ENCODE results near the gene ZC3H12A.

ZC3H12A gene

DNA sequence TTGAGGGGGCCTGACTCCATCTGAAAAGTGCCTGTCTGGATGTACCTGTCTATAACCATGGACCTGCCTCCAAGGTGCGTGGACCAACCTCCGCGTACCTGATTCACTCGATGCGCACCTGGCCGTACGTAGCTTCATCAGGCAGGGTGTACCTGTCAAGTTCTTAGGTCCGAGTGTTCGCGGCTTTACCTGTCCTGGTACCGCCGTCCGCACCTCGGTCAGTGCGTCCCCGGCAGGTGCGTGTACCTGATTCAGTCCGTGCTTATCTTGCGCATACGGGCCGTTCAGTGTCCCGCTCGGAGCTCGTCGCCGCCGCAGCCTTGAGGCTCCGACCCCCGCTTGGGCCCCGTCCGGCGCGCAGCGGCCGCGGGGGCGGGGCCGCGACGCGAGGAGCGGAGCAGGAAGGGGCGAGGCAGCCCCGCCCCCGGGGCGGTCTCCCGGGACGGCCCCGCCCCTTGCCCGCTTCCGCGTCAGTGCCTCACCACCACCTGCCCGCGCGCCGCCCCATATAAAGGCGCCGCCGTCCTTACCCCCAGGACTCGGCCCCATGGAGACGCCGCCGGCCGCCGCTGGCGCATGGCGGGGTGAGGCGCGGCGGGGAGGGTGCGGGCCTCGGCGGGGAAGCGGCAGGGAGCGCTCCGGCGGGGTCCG lies at the start of gene ZC3H12A (continued):
- TF ChIP-seq ZNF169 (tag by site-specific recombination; IDR thresholded peaks at IDR 0.05): no peak
- TF ChIP-seq, protein P1, sequence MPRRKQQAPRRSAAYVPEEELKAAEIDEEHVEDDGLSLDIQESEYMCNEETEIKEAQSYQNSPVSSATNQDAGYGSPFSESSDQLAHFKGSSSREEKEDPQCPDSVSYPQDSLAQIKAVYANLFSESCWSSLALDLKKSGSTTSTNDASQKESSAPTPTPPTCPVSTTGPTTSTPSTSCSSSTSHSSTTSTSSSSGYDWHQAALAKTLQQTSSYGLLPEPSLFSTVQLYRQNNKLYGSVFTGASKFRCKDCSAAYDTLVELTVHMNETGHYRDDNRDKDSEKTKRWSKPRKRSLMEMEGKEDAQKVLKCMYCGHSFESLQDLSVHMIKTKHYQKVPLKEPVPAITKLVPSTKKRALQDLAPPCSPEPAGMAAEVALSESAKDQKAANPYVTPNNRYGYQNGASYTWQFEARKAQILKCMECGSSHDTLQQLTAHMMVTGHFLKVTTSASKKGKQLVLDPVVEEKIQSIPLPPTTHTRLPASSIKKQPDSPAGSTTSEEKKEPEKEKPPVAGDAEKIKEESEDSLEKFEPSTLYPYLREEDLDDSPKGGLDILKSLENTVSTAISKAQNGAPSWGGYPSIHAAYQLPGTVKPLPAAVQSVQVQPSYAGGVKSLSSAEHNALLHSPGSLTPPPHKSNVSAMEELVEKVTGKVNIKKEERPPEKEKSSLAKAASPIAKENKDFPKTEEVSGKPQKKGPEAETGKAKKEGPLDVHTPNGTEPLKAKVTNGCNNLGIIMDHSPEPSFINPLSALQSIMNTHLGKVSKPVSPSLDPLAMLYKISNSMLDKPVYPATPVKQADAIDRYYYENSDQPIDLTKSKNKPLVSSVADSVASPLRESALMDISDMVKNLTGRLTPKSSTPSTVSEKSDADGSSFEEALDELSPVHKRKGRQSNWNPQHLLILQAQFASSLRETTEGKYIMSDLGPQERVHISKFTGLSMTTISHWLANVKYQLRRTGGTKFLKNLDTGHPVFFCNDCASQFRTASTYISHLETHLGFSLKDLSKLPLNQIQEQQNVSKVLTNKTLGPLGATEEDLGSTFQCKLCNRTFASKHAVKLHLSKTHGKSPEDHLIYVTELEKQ (tag by site-specific recombination; IDR thresholded peaks at IDR 0.05; ENCODE audit: borderline replicate concordance): no peak
- TF ChIP-seq ZBTB17 (tag by site-specific recombination; IDR thresholded peaks at IDR 0.05): no peak
- no peak for TF ChIP-seq ZNF341 (tag by site-specific recombination; IDR thresholded peaks at IDR 0.05; ENCODE audit: low read depth)
- no peak for TF ChIP-seq ZNF10 (tag by site-specific recombination; IDR thresholded peaks at IDR 0.05)
- TF ChIP-seq ZBTB48 (tag by site-specific recombination; IDR thresholded peaks at IDR 0.05): no peak
- TF ChIP-seq, protein P2, sequence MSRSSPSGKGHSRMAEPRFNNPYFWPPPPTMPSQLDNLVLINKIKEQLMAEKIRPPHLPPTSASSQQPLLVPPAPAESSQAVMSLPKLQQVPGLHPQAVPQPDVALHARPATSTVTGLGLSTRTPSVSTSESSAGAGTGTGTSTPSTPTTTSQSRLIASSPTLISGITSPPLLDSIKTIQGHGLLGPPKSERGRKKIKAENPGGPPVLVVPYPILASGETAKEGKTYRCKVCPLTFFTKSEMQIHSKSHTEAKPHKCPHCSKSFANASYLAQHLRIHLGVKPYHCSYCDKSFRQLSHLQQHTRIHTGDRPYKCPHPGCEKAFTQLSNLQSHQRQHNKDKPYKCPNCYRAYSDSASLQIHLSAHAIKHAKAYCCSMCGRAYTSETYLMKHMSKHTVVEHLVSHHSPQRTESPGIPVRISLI (tag by site-specific recombination; IDR thresholded peaks at IDR 0.05): no peak
- TF ChIP-seq KLF10 (tag by site-specific recombination; IDR thresholded peaks at IDR 0.05): peak; percentile 75
- TF ChIP-seq ZNF133 (tag by site-specific recombination; IDR thresholded peaks at IDR 0.05): no peak
- TF ChIP-seq SP3 (tag by site-specific recombination; IDR thresholded peaks at IDR 0.05): peak; percentile 37; the same call in 1 of the 2 replicates
- TF ChIP-seq ZNF311 (tag by site-specific recombination; IDR thresholded peaks at IDR 0.05; ENCODE audit: borderline replicate concordance): no peak
- no peak for TF ChIP-seq ZNF785 (tag by site-specific recombination; IDR thresholded peaks at IDR 0.05)
- no peak for TF ChIP-seq REPIN1 (tag by site-specific recombination; IDR thresholded peaks at IDR 0.05; ENCODE audit: low read depth)
- TF ChIP-seq HOXA7 (CRISPR knock-in tag; IDR thresholded peaks at IDR 0.05; ENCODE audit: borderline replicate concordance): no peak
- TF ChIP-seq ZNF555 (tag by site-specific recombination; conservative IDR thresholded peaks at IDR 0.05): no peak
- TF ChIP-seq, protein P3, sequence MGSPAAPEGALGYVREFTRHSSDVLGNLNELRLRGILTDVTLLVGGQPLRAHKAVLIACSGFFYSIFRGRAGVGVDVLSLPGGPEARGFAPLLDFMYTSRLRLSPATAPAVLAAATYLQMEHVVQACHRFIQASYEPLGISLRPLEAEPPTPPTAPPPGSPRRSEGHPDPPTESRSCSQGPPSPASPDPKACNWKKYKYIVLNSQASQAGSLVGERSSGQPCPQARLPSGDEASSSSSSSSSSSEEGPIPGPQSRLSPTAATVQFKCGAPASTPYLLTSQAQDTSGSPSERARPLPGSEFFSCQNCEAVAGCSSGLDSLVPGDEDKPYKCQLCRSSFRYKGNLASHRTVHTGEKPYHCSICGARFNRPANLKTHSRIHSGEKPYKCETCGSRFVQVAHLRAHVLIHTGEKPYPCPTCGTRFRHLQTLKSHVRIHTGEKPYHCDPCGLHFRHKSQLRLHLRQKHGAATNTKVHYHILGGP (tag by site-specific recombination; IDR thresholded peaks at IDR 0.05): no peak
- TF ChIP-seq EGR2 (tag by site-specific recombination; IDR thresholded peaks at IDR 0.05; ENCODE audit: low read depth): no peak
- TF ChIP-seq ZNF777 (tag by site-specific recombination; IDR thresholded peaks at IDR 0.05; ENCODE audit: borderline replicate concordance): peak; percentile 78; the same call in 1 of the 2 replicates
- no peak for TF ChIP-seq OSR2 (tag by site-specific recombination; IDR thresholded peaks at IDR 0.05)
- no peak for TF ChIP-seq RBAK (tag by site-specific recombination; IDR thresholded peaks at IDR 0.05)
- TF ChIP-seq ZNF629 (tag by site-specific recombination; IDR thresholded peaks at IDR 0.05): no peak
- TF ChIP-seq GLI2 (tag by site-specific recombination; IDR thresholded peaks at IDR 0.05; ENCODE audit: borderline replicate concordance, low read depth): no peak
- TF ChIP-seq GFI1B (tag by site-specific recombination; IDR thresholded peaks at IDR 0.05): no peak
- peak; percentile 35; the same call in 1 of the 2 replicates for TF ChIP-seq ZNF561 (tag by site-specific recombination; IDR thresholded peaks at IDR 0.05; ENCODE audit: borderline replicate concordance)
- TF ChIP-seq SP7 (tag by site-specific recombination; IDR thresholded peaks at IDR 0.05): no peak
- no peak for TF ChIP-seq ZNF571 (tag by site-specific recombination; IDR thresholded peaks at IDR 0.05)
- TF ChIP-seq, protein P4, sequence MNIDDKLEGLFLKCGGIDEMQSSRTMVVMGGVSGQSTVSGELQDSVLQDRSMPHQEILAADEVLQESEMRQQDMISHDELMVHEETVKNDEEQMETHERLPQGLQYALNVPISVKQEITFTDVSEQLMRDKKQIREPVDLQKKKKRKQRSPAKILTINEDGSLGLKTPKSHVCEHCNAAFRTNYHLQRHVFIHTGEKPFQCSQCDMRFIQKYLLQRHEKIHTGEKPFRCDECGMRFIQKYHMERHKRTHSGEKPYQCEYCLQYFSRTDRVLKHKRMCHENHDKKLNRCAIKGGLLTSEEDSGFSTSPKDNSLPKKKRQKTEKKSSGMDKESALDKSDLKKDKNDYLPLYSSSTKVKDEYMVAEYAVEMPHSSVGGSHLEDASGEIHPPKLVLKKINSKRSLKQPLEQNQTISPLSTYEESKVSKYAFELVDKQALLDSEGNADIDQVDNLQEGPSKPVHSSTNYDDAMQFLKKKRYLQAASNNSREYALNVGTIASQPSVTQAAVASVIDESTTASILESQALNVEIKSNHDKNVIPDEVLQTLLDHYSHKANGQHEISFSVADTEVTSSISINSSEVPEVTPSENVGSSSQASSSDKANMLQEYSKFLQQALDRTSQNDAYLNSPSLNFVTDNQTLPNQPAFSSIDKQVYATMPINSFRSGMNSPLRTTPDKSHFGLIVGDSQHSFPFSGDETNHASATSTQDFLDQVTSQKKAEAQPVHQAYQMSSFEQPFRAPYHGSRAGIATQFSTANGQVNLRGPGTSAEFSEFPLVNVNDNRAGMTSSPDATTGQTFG (tag by site-specific recombination; IDR thresholded peaks at IDR 0.05; ENCODE audit: borderline replicate concordance): no peak
- TF ChIP-seq ZNF335 (tag by site-specific recombination; conservative IDR thresholded peaks at IDR 0.05): peak; percentile 93
- TF ChIP-seq, protein P5, sequence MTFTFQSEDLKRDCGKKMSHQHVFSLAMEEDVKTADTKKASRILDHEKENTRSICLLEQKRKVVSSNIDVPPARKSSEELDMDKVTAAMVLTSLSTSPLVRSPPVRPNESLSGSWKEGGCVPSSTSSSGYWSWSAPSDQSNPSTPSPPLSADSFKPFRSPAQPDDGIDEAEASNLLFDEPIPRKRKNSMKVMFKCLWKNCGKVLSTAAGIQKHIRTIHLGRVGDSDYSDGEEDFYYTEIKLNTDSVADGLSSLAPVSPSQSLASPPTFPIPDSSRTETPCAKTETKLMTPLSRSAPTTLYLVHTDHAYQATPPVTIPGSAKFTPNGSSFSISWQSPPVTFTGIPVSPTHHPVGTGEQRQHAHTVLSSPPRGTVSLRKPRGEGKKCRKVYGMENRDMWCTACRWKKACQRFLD (tag by site-specific recombination; IDR thresholded peaks at IDR 0.05): no peak
- TF ChIP-seq, protein P6, sequence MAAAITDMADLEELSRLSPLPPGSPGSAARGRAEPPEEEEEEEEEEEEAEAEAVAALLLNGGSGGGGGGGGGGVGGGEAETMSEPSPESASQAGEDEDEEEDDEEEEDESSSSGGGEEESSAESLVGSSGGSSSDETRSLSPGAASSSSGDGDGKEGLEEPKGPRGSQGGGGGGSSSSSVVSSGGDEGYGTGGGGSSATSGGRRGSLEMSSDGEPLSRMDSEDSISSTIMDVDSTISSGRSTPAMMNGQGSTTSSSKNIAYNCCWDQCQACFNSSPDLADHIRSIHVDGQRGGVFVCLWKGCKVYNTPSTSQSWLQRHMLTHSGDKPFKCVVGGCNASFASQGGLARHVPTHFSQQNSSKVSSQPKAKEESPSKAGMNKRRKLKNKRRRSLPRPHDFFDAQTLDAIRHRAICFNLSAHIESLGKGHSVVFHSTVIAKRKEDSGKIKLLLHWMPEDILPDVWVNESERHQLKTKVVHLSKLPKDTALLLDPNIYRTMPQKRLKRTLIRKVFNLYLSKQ (tag by site-specific recombination; IDR thresholded peaks at IDR 0.05; ENCODE audit: borderline replicate concordance): no peak
